Vagina (tissue), 2 donors: Measurements from ENCODE around the gene SPG21. TPM values are rescaled to one million over a fixed set of nuclear protein-coding genes. Genes with fewer than 3 reads are reported as not detected.
A peak's percentile ranks its signal among the peaks of the same experiment; 100 is the strongest.

ENCODE experiments used
- DNase-seq, 2 donors: peaks; one replicate each; pipeline ENCODE4 v3.0.0-alpha.2; 2017; ENCODE audit errors: extremely low spot score in 2 of 2
- H3K27ac ChIP-seq: fragments of 200-600 bp; sonication (generic); one replicate; pipeline ENCODE4 v1.5.1; 2019
- H3K27me3 ChIP-seq: fragments of 200-600 bp; sonication (generic); one replicate; pipeline ENCODE4 v1.5.1; 2019
- H3K36me3 ChIP-seq, 2 donors: fragments of 200-600 bp; sonication (generic); one replicate each; pipeline ENCODE4 v1.5.1; 2017 to 2019
- H3K4me1 ChIP-seq: fragments of 200-600 bp; sonication (generic); one replicate; pipeline ENCODE4 v1.5.1; 2019
- H3K4me3 ChIP-seq, 2 donors: fragments of 200-600 bp; sonication (generic); 1 replicate in 1 of 2; 2 replicates in 1 of 2; pipeline ENCODE4 v1.5.1; 2016 to 2019
- H3K9me3 ChIP-seq: fragments of 200-600 bp; sonication (generic); one replicate; pipeline ENCODE4 v1.5.1; 2019
- POLR2A ChIP-seq, 2 donors: fragments of 450-650 bp; IDR thresholded peaks; one replicate each; pipeline ENCODE4 v1.6.1; 2017; ENCODE audit warnings: antibody characterized with exemption in 2 of 2, mild to moderate bottlenecking in 2 of 2, moderate library complexity in 2 of 2
- POLR2AphosphoS5 ChIP-seq, 2 donors: sonication (generic); formaldehyde crosslinking; IDR thresholded peaks; one replicate each; pipeline ENCODE4 v1.9.0; 2017; ENCODE audit warnings: antibody characterized with exemption in 2 of 2, mild to moderate bottlenecking in 2 of 2, low read depth in 1 of 2; ENCODE audit not compliant: insufficient read depth in 1 of 2
- intact Hi-C: fragments of 100-400 bp; cut with DNase I; formaldehyde crosslinking; loops from one replicate; pipeline ENCODE4 v1.15.1; 2023
- total RNA-seq: library from RNA; depleted of rRNA; stranded (reverse); fragments of >200 nt; gene quantifications from one replicate; pipeline ENCODE4 v1.2.3, GENCODE V29; 2016
- TF ChIP-seq, protein P1 (sequence below), 3 experiments: fragments of 450-650 bp in 2 of 3; fragments of 200-600 bp in 1 of 3; sonication (generic) in 1 of 3; IDR thresholded peaks; one replicate each; pipeline ENCODE4 v1.5.1; 2017 to 2019; ENCODE audit warnings: antibody characterized with exemption in 3 of 3, mild to moderate bottlenecking in 2 of 3, moderate library complexity in 2 of 3

SPG21 gene
- total RNA-seq, 1 donor from 2014 or later = 62.6 TPM

DNA sequence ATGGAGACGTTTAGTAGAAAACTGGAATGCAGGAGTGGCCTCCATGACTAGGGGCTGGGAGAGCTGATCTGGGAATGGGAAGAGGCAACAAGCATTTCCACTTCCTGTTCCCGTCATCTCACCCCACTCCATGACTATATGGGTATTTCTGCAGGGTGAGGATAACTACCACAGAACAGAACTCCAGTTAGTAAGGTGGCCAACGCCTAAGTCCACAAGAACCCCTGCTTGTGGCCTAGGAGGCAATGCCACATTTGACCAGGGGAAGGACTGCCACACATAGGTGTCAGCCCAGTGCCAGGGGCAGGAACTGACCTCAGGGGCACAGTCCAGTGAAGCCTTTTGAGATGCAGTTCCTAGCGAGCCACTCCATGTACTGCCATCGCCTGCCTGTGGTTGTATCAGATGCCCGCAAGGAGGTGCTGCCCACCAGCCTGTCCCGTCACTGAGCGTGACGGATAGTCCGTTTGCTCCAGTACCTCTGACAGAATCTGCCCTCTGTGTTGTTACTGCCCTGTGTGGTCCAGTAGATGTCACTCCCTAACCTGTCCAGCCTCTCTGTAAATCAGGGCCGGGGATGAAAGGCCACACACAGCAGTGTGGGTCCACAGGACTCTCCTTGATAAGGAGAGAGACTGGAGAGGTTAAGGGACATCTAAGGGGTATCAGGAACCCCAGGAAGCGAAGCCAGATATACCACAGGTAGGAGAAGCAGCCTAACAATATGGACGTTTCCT lies 43.3 kb upstream of the SPG21 start:
- H3K27me3 ChIP-seq = no peaks in the 10 kb centered on the region
- no peak for DNase-seq
- no peaks in the 10 kb centered on the region for H3K9me3 ChIP-seq
- H3K27ac ChIP-seq = no peak overlapping the region
- no peaks in the 10 kb centered on the region for H3K36me3 ChIP-seq
- H3K4me1 ChIP-seq = peaks cover 19% of the 10 kb centered on the region
- TF ChIP-seq POLR2A (IDR thresholded peaks at IDR 0.05) = no peak
- TF ChIP-seq, protein P1, sequence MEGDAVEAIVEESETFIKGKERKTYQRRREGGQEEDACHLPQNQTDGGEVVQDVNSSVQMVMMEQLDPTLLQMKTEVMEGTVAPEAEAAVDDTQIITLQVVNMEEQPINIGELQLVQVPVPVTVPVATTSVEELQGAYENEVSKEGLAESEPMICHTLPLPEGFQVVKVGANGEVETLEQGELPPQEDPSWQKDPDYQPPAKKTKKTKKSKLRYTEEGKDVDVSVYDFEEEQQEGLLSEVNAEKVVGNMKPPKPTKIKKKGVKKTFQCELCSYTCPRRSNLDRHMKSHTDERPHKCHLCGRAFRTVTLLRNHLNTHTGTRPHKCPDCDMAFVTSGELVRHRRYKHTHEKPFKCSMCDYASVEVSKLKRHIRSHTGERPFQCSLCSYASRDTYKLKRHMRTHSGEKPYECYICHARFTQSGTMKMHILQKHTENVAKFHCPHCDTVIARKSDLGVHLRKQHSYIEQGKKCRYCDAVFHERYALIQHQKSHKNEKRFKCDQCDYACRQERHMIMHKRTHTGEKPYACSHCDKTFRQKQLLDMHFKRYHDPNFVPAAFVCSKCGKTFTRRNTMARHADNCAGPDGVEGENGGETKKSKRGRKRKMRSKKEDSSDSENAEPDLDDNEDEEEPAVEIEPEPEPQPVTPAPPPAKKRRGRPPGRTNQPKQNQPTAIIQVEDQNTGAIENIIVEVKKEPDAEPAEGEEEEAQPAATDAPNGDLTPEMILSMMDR (IDR thresholded peaks at IDR 0.05) = peak in 2 of 3 experiments; percentile 27 to 47
- no peak for TF ChIP-seq POLR2AphosphoS5 (IDR thresholded peaks at IDR 0.05; ENCODE audit: insufficient read depth in 1 of 2, low read depth in 1 of 2)
- intact Hi-C loops = no loop called here
- H3K4me3 ChIP-seq = no peak overlapping the region

DNA sequence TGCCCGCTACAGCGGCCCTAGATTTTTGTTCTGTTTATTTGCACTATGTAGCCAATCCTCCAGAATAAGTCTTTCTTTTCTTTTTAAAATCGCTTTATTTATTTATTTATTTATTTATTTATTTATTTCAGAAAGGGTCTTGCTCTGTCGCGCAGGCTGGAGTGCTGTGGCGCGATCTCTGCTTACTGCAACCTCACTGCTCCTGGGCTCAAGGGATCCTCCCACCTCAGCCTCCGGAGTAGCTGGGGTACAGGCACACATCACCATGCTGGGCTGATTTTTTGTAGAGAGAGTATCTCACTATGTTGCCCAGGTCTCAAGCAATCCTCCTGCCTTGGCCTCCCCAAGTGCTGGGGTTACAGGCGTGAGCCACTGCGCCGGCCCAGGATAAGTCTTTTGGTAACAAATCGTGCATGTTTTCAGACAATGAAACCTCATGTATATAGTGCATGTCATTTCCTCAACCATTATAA lies 40.1 kb upstream of the SPG21 start:
- no peak for TF ChIP-seq POLR2AphosphoS5 (IDR thresholded peaks at IDR 0.05; ENCODE audit: insufficient read depth in 1 of 2, low read depth in 1 of 2)
- TF ChIP-seq, protein P1 (IDR thresholded peaks at IDR 0.05) = no peak
- TF ChIP-seq POLR2A (IDR thresholded peaks at IDR 0.05) = no peak
- peaks cover 23% of the 10 kb centered on the region for H3K4me1 ChIP-seq
- peak overlapping the region in 1 of 2 donors; percentile 88 for H3K4me3 ChIP-seq
- no peaks in the 10 kb centered on the region for H3K27me3 ChIP-seq
- H3K9me3 ChIP-seq = no peaks in the 10 kb centered on the region
- no peak for DNase-seq
- intact Hi-C loops = no loop called here
- peaks cover 0 to 12% of the 10 kb centered on the region in 2 donors for H3K36me3 ChIP-seq
- peak overlapping the region; percentile 80 for H3K27ac ChIP-seq

DNA sequence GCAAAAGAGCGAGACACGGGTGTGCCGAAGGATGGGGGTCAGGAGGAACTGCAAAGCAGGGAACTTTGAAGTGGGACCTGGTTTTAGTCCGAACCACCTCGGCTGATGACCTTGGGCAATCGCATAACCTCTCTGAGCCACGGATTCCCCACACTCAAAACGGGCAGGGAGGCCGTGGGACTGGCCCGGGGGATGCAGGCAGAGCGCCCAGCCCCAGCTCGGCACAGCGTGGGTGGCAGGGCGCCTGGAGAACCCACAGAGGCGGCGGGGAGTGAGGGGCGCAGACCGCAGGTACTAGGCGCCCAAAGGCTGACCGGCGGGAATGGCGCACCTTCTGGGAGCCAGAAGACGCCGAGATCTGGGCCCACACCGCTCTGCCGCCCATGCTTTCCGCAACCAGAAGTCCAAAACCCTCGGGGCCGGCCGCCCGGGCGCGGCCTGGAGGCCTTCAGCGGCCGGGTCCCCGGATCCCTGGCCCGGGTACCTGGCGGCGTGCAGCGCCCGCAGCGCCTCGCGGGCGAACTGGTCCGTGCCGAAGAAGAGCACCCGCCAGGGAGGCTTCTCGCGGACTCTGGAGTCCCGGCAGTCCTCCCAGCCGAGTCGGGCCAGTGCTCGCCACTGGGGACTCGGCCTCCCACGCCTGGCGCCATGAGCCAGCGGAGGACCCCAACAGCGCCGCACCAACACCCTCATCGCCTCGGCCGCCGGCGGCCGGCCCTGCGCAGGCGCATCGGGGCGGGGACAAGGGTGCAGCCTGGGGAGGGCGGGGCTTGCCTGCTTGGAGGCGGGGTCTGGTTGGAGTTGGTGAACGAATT lies 39.4 kb upstream of the SPG21 start, which contains the start of gene MTFMT:
TSS of gene MTFMT (minus strand) at position 719 of the 815 bp plus-strand sequence. CDS start at position 693, 26 bp downstream.
- intact Hi-C loops = no loop called here
- Histone ChIP-seq H3K27me3 (no peaks in the 10 kb centered on the region), H3K36me3 (peaks cover 0 to 17% of the 10 kb centered on the region in 2 donors), H3K27ac (peak within 1 kb of the TSS; percentile 80), H3K4me3 (peak within 1 kb of the TSS; percentile 88 to 89), H3K9me3 (no peaks in the 10 kb centered on the region), H3K4me1 (peaks cover 23% of the 10 kb centered on the region)
- TF ChIP-seq, protein P1 (IDR thresholded peaks at IDR 0.05) = no peak
- TF ChIP-seq POLR2AphosphoS5 (IDR thresholded peaks at IDR 0.05; ENCODE audit: insufficient read depth in 1 of 2, low read depth in 1 of 2) (peak in 1 of 2 donors; percentile 98), POLR2A (IDR thresholded peaks at IDR 0.05) (peak in 1 of 2 donors; percentile 96)
- no peak for DNase-seq

DNA sequence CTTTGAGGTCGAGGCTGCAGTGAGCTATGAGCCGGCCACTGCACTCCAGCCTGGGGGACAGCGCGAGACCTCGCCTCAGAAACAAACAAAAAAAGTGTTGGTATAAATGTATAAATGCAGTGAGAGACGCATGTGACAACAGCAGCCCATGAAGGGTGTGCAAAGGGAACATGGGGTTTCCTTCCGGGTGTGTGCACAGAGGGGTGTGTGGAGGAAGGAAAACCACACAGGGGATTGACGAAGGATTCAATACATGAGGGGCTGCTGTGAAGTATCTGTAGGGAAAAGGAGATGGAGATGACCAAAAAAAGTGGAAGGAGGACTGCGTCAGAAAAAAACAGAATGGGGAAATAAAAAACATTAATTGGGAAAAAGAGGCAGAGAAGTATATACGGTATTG lies 38.6 kb upstream of the SPG21 start:
- no peak for DNase-seq

More for the DNA sequence above, 38.6 kb upstream of the SPG21 start:
- Histone ChIP-seq H3K27me3 (no peaks in the 10 kb centered on the region), H3K36me3 (peaks cover 0 to 21% of the 10 kb centered on the region in 2 donors), H3K9me3 (no peaks in the 10 kb centered on the region), H3K27ac (no peak overlapping the region), H3K4me3 (peak overlapping the region; percentile 88 to 89), H3K4me1 (peaks cover 16% of the 10 kb centered on the region)
- no peak for TF ChIP-seq POLR2AphosphoS5 (IDR thresholded peaks at IDR 0.05; ENCODE audit: insufficient read depth in 1 of 2, low read depth in 1 of 2)
- TF ChIP-seq, protein P1 (IDR thresholded peaks at IDR 0.05) = no peak
- TF ChIP-seq POLR2A (IDR thresholded peaks at IDR 0.05) = no peak
- intact Hi-C loops = no loop called here
